HTR-8/SVneo (cell line): ENCODE data around the gene JDP2.
A peak's percentile ranks its signal among the peaks of the same experiment; 100 is the strongest.

ENCODE experiments used
- DNase-seq: peaks from one replicate; pipeline ENCODE4 v3.0.0; 2011; ENCODE audit warnings: low spot score, mixed read lengths; ENCODE audit not compliant: insufficient read length
- FAIRE-seq: peaks from 2 replicates; lab custom pipeline; 2011; peaks lifted over from hg19 to GRCh38; lab: Jason Lieb, UNC

The JDP2 gene

GRCh38 chr14:75434138-75434889 is 6.5 kb downstream of the JDP2 start:
- peak; percentile 68 for FAIRE-seq
- no peak for DNase-seq

- peak; percentile 81 for FAIRE-seq
These were observed 7.0 kb downstream of the JDP2 start for GRCh38 chr14:75434890-75435248.

GRCh38 chr14:75435473-75435872 is 7.7 kb downstream of the JDP2 start:
- FAIRE-seq (peak; percentile 76), DNase-seq (no peak)

More at GRCh38 chr14:75434890-75435248, 7.0 kb downstream of the JDP2 start:
- no peak for DNase-seq

- FAIRE-seq = peak; percentile 85
- DNase-seq = no peak
These were observed 9.7 kb downstream of the JDP2 start for GRCh38 chr14:75437201-75438143.

- no peak for FAIRE-seq
These were observed 10.8 kb downstream of the JDP2 start for GRCh38 chr14:75438486-75439080.

GRCh38 chr14:75439989-75440388 is 12.2 kb downstream of the JDP2 start:
- FAIRE-seq (peak; percentile 57), DNase-seq (no peak)

More at GRCh38 chr14:75438486-75439080, 10.8 kb downstream of the JDP2 start:
- DNase-seq = no peak

- peak; percentile 68 for FAIRE-seq
- no peak for DNase-seq
These were observed 13.1 kb downstream of the JDP2 start for GRCh38 chr14:75440733-75441477.

- DNase-seq (no peak), FAIRE-seq (no peak)
These were observed 13.9 kb downstream of the JDP2 start for GRCh38 chr14:75441728-75442127.

GRCh38 chr14:75442166-75442565 is 14.3 kb downstream of the JDP2 start:
- no peak for DNase-seq
- peak; percentile 74 for FAIRE-seq

GRCh38 chr14:75442642-75443041 is 14.8 kb downstream of the JDP2 start:
- FAIRE-seq (peak; percentile 42), DNase-seq (no peak)

GRCh38 chr14:75443203-75443969 is 15.6 kb downstream of the JDP2 start:
- DNase-seq = no peak
- peak; percentile 31 for FAIRE-seq

- DNase-seq = no peak
These were observed 17.4 kb downstream of the JDP2 start for GRCh38 chr14:75445236-75445635.

GRCh38 chr14:75445963-75446362 is 18.1 kb downstream of the JDP2 start:
- DNase-seq (no peak), FAIRE-seq (no peak)

More at GRCh38 chr14:75445236-75445635, 17.4 kb downstream of the JDP2 start:
- peak; percentile 60 for FAIRE-seq

GRCh38 chr14:75446447-75446846 is 18.6 kb downstream of the JDP2 start:
- FAIRE-seq = peak; percentile 9
- DNase-seq = no peak

GRCh38 chr14:75448209-75448608 is 20.4 kb downstream of the JDP2 start:
- peak; percentile 16 for FAIRE-seq
- DNase-seq = no peak

GRCh38 chr14:75449036-75449435 is 21.2 kb downstream of the JDP2 start:
- FAIRE-seq = no peak
- DNase-seq = no peak

GRCh38 chr14:75449696-75450095 is 21.9 kb downstream of the JDP2 start:
- FAIRE-seq (no peak), DNase-seq (no peak)

GRCh38 chr14:75450381-75451276 is 22.8 kb downstream of the JDP2 start:
- no peak for DNase-seq
- FAIRE-seq = peak; percentile 84
